IMR-90 (cell line): ENCODE results near the gene NECTIN2. TPM values are rescaled to one million over a fixed set of nuclear protein-coding genes. Genes with fewer than 3 reads are reported as not detected.

Source experiments
- ATAC-seq: fragments of 200-7000 bp; cut with Tn5 transposase; 2 replicates; pipeline ENCODE4 v1.9.1; 2020; ENCODE audit warnings: low read depth, mild to moderate bottlenecking, moderate library complexity
- BruUV-seq: library from RNA; stranded (reverse); fragments of 400-500 nt; replicated peaks from 2 replicates; lab custom pipeline; 2021; lab: Mats Ljungman, UMichigan
- CTCF ChIA-PET: fragments of 300-600 bp; formaldehyde crosslinking; extraction: SDS; loops from one replicate; lab custom pipeline; 2021; ENCODE audit warnings: antibody characterized with exemption; lab: Yijun Ruan, JAX
- POLR2A ChIA-PET: fragments of 300-600 bp; sonication (Branson Sonifier 250); formaldehyde crosslinking; loops from one replicate; lab custom pipeline; 2022; ENCODE audit warnings: antibody characterized with exemption; ENCODE audit not compliant: unreplicated experiment; lab: Charles Lee
- DNase-seq: peaks from one replicate; pipeline ENCODE4 v3.0.0; 2013
- H2AFZ ChIP-seq: replicated peaks from 2 replicates; pipeline ENCODE3; 2013; ENCODE audit warnings: low read length, mild to moderate bottlenecking; ENCODE audit not compliant: poor library complexity
- H2AK5ac ChIP-seq: 2 replicates; pipeline ENCODE4 v1.6.1; 2013; ENCODE audit warnings: low read depth, low read length, inconsistent platforms
- H2AK9ac ChIP-seq: replicated peaks from 2 replicates; pipeline ENCODE3; 2013; ENCODE audit warnings: mild to moderate bottlenecking, low read depth, low read length, moderate library complexity; ENCODE audit not compliant: poor library complexity
- H2BK120ac ChIP-seq: 2 replicates; pipeline ENCODE4 v1.6.1; 2013; ENCODE audit warnings: low read depth, low read length, inconsistent platforms
- H2BK15ac ChIP-seq: 3 replicates; pipeline ENCODE4 v1.6.1; 2013; ENCODE audit warnings: low read depth, low read length, inconsistent platforms
- H2BK20ac ChIP-seq: 2 replicates; pipeline ENCODE4 v1.6.1; 2013; ENCODE audit warnings: low read depth, mild to moderate bottlenecking, inconsistent platforms, low read length, moderate library complexity
- H2BK5ac ChIP-seq: 2 replicates; pipeline ENCODE4 v1.6.1; 2013; ENCODE audit warnings: mild to moderate bottlenecking, low read depth, low read length, inconsistent platforms; ENCODE audit not compliant: poor library complexity, severe bottlenecking
- H3K14ac ChIP-seq: replicated peaks from 2 replicates; pipeline ENCODE4 v1.6.1; 2013; ENCODE audit warnings: low read depth, low read length, inconsistent platforms
- H3K18ac ChIP-seq: 2 replicates; pipeline ENCODE4 v1.6.1; 2013; ENCODE audit warnings: low read depth, low read length, control low read depth
- H3K23ac ChIP-seq: 2 replicates; pipeline ENCODE4 v1.6.1; 2013; ENCODE audit warnings: low read depth, low read length, inconsistent platforms
- H3K27ac ChIP-seq: 2 replicates; pipeline ENCODE4 v1.5.1; 2013; ENCODE audit warnings: mild to moderate bottlenecking, control low read depth, low read length; ENCODE audit not compliant: insufficient read depth
- H3K27me3 ChIP-seq: 2 replicates; pipeline ENCODE4 v1.6.1; 2013; ENCODE audit warnings: low read length; ENCODE audit not compliant: control insufficient read depth, insufficient read depth
- H3K36me3 ChIP-seq: 2 replicates; pipeline ENCODE4 v1.6.1; 2013; ENCODE audit warnings: low read length, mixed read lengths; ENCODE audit not compliant: control insufficient read depth, insufficient read depth
- H3K4ac ChIP-seq: 2 replicates; pipeline ENCODE4 v1.6.1; 2013; ENCODE audit warnings: low read depth, low read length, inconsistent platforms
- H3K4me1 ChIP-seq: 2 replicates; pipeline ENCODE4 v1.6.1; 2013; ENCODE audit warnings: low read length, mixed read lengths; ENCODE audit not compliant: control insufficient read depth, insufficient read depth
- H3K4me2 ChIP-seq: 2 replicates; pipeline ENCODE4 v1.6.1; 2013; ENCODE audit warnings: low read depth, mild to moderate bottlenecking, control low read depth, low read length, moderate library complexity
- H3K4me3 ChIP-seq: 2 replicates; pipeline ENCODE4 v1.5.1; 2013; ENCODE audit warnings: low read depth, mild to moderate bottlenecking, control low read depth, low read length, moderate library complexity; ENCODE audit not compliant: insufficient read depth
- H3K56ac ChIP-seq: 2 replicates; pipeline ENCODE4 v1.6.1; 2013; ENCODE audit warnings: low read length, inconsistent platforms; ENCODE audit not compliant: insufficient read depth; ENCODE audit errors: extremely low read depth
- H3K79me1 ChIP-seq, 2 experiments: 2 replicates each; pipeline ENCODE4 v1.6.1; 2013; ENCODE audit warnings: low read length in 2 of 2, inconsistent platforms in 1 of 2, low read depth in 1 of 2
- H3K9ac ChIP-seq: 2 replicates; pipeline ENCODE4 v1.6.1; 2013; ENCODE audit warnings: low read depth, low read length, control low read depth
- H3K9me1 ChIP-seq: 2 replicates; pipeline ENCODE4 v1.6.1; 2013; ENCODE audit warnings: low read length, inconsistent platforms; ENCODE audit not compliant: insufficient read depth
- H3K9me3 ChIP-seq: 2 replicates; pipeline ENCODE4 v1.6.1; 2013; ENCODE audit warnings: low read length; ENCODE audit not compliant: control insufficient read depth, insufficient read depth
- H4K20me1 ChIP-seq: 2 replicates; pipeline ENCODE4 v1.6.1; 2013; ENCODE audit warnings: low read length, inconsistent platforms; ENCODE audit not compliant: insufficient read depth
- H4K5ac ChIP-seq: 2 replicates; pipeline ENCODE4 v1.6.1; 2013; ENCODE audit warnings: mild to moderate bottlenecking, low read depth, low read length, control low read depth
- H4K8ac ChIP-seq, 2 experiments: 2 replicates each; pipeline ENCODE4 v1.6.1; 2013; ENCODE audit warnings: low read depth in 2 of 2, low read length in 2 of 2, control low read depth in 1 of 2, inconsistent platforms in 1 of 2
- H4K91ac ChIP-seq: 2 replicates; pipeline ENCODE4 v1.6.1; 2013; ENCODE audit warnings: low read depth, low read length, inconsistent platforms; ENCODE audit not compliant: insufficient read depth
- BHLHE40 ChIP-seq: fragments of 150-350 bp; IDR thresholded peaks from 2 replicates; pipeline ENCODE4 v1.6.1; 2016; ENCODE audit warnings: mild to moderate bottlenecking, low read depth, low read length
- CTCF ChIP-seq: conservative IDR thresholded peaks from 2 replicates; pipeline ENCODE4 v1.5.1; 2012; ENCODE audit warnings: mild to moderate bottlenecking, low read depth, low read length, improper control_type of control experiment
- FOS ChIP-seq: fragments of 150-350 bp; IDR thresholded peaks from 2 replicates; pipeline ENCODE4 v1.6.1; 2016; ENCODE audit warnings: low read depth, low read length
- MAFK ChIP-seq: IDR thresholded peaks from 2 replicates; pipeline ENCODE4 v1.6.1; 2012; ENCODE audit warnings: low read depth, low read length, improper control_type of control experiment
- MAZ ChIP-seq: IDR thresholded peaks from 2 replicates; pipeline ENCODE4 v1.6.1; 2012; ENCODE audit warnings: low read depth, mild to moderate bottlenecking, low read length, improper control_type of control experiment, moderate library complexity, borderline replicate concordance
- MXI1 ChIP-seq: IDR thresholded peaks from 2 replicates; pipeline ENCODE4 v1.6.1; 2012; ENCODE audit warnings: low read depth, mild to moderate bottlenecking, low read length, moderate library complexity, borderline replicate concordance
- POLR2A ChIP-seq: IDR thresholded peaks from 2 replicates; pipeline ENCODE4 v1.6.1; 2012; ENCODE audit warnings: mild to moderate bottlenecking, low read depth, low read length
- RCOR1 ChIP-seq: IDR thresholded peaks from 2 replicates; pipeline ENCODE4 v1.6.1; 2012; ENCODE audit warnings: mild to moderate bottlenecking, low read length, improper control_type of control experiment; ENCODE audit not compliant: insufficient replicate concordance
- RFX5 ChIP-seq: IDR thresholded peaks from 2 replicates; pipeline ENCODE4 v1.8.0; 2012; ENCODE audit warnings: low read depth, mild to moderate bottlenecking, low read length, moderate library complexity
- SMC3 ChIP-seq: fragments of 150-350 bp; IDR thresholded peaks from 2 replicates; pipeline ENCODE4 v1.6.1; 2016; ENCODE audit warnings: low read depth, mild to moderate bottlenecking, antibody characterized with exemption, low read length, moderate library complexity
- USF2 ChIP-seq: fragments of 150-350 bp; IDR thresholded peaks from 2 replicates; pipeline ENCODE4 v1.6.1; 2017; ENCODE audit warnings: mild to moderate bottlenecking, antibody characterized with exemption, low read length, low read depth
- WGBS, 2 experiments: methylation state at CpG; one replicate each; pipeline versions ENCODE4 v1.1.5 to v1.1.7; 2013; ENCODE audit warnings: missing lambda C conversion rate in 2 of 2; ENCODE audit not compliant: insufficient read length in 1 of 2; ENCODE audit errors: extremely low coverage in 2 of 2; 5-methylcytosine and 5-hydroxymethylcytosine counted together
- dilution Hi-C: fragments of 300-500 bp; cut with HindIII; formaldehyde crosslinking; loops from one replicate; pipeline ENCODE4 v1.14.3; 2018; ENCODE audit warnings: low sequenced_read_pairs; ENCODE audit not compliant: unreplicated experiment
- in situ Hi-C: fragments of 300-500 bp; cut with MboI; formaldehyde crosslinking; loops from 3 replicates; pipeline ENCODE4 v1.14.3; 2019; ENCODE audit warnings: low sequenced_read_pairs, inconsistent platforms, mixed read lengths
- intact Hi-C: fragments of 100-400 bp; cut with micrococcal nuclease; formaldehyde crosslinking; loops from 2 replicates; pipeline ENCODE4 v1.10.0; 2022
- polyA plus RNA-seq, 3 experiments: library from polyadenylated mRNA; depleted of rRNA; stranded (reverse); fragments of >200 nt; gene quantifications; 2 replicates each; pipeline ENCODE4 v1.2.3, GENCODE V29; 2012; ENCODE audit warnings: low replicate concordance in 1 of 3
- total RNA-seq: library from RNA; depleted of rRNA; stranded (reverse); fragments of >200 nt; gene quantifications from 2 replicates; pipeline ENCODE4 v1.2.3, GENCODE V29; 2012

Gene NECTIN2
- total and polyA plus RNA-seq, 2 of the 4 experiments (the other 2 are of a cell fraction) = 77.8 to 170 TPM

GRCh38 chr19:44865196-44865767 lies 19.2 kb downstream of the NECTIN2 start:
- Histone ChIP-seq H4K5ac (no peak overlapping the region), H3K4ac (no peak overlapping the region), H4K91ac (no peak overlapping the region), H2BK5ac (no peak overlapping the region), H3K27me3 (no peaks in the 10 kb centered on the region), H2BK20ac (no peak overlapping the region), H3K9ac (no peak overlapping the region), H2AK5ac (no peak overlapping the region), H4K8ac (no peak overlapping the region), H3K4me1 (peaks cover 2% of the 10 kb centered on the region; the same call in 1 of the 2 replicates), H3K56ac (no peak overlapping the region), H2BK15ac (no peak overlapping the region), H2BK120ac (no peak overlapping the region), H3K79me1 (peaks cover 30 to 75% of the 10 kb centered on the region in 2 experiments), H4K20me1 (peaks cover 57% of the 10 kb centered on the region), H2AFZ (peak overlapping the region; percentile 32), H2AK9ac (no peak overlapping the region), H3K4me2 (no peak overlapping the region), H3K27ac (no peak overlapping the region), H3K36me3 (peaks cover 40% of the 10 kb centered on the region), H3K14ac (no peak overlapping the region), H3K23ac (no peak overlapping the region), H3K4me3 (no peak overlapping the region), H3K9me3 (no peaks in the 10 kb centered on the region), H3K18ac (no peak overlapping the region), H3K9me1 (peaks cover 8% of the 10 kb centered on the region; the same call in 1 of the 2 replicates)
- no peak for TF ChIP-seq CTCF
- TF ChIP-seq MAZ = no peak
- TF ChIP-seq MAFK = no peak
- TF ChIP-seq RCOR1 = no peak
- no peak for TF ChIP-seq BHLHE40
- no peak for TF ChIP-seq USF2
- TF ChIP-seq POLR2A = no peak
- TF ChIP-seq RFX5 = no peak
- TF ChIP-seq SMC3 = no peak
- no peak for TF ChIP-seq FOS
- no peak for TF ChIP-seq MXI1
- no peak for ATAC-seq
- dilution Hi-C loops = no loop called here
- no peak for DNase-seq
- ChIA-PET POLR2A (no interaction called here), CTCF (no interaction called here)
- WGBS, 2 experiments = 93% methylated on average over 16 of the region's 27 CpGs; no CpG with 5 or more reads in 1 of the 2 experiments
- intact Hi-C loops = no loop called here
- in situ Hi-C loops = no loop called here
- BruUV-seq = no TSS peak
